CD14-positive monocyte (primary cell): Measurements from ENCODE around the gene NPLOC4. TPM values are rescaled to one million over a fixed set of nuclear protein-coding genes. Genes with fewer than 3 reads are reported as not detected.
A peak's percentile ranks its signal among the peaks of the same experiment; 100 is the strongest.

ENCODE experiments used
- DNase-seq, 3 donors: peaks; one replicate each; pipeline ENCODE4 v3.0.0-alpha.2; 2011 to 2022
- H2AFZ ChIP-seq: 2 replicates; pipeline ENCODE4 v1.6.0; 2012; ENCODE audit warnings: mild to moderate bottlenecking, low read depth, low read length, inconsistent platforms; ENCODE audit not compliant: insufficient read depth, poor library complexity, severe bottlenecking
- H3K27ac ChIP-seq, 2 donors: 1 replicate in 1 of 2; 2 replicates in 1 of 2; pipeline ENCODE4 v1.5.1; 2012 to 2013; ENCODE audit warnings: low read length in 2 of 2, control low read depth in 1 of 2, inconsistent platforms in 1 of 2, low read depth in 1 of 2, mild to moderate bottlenecking in 1 of 2
- H3K27me3 ChIP-seq, 2 donors: one replicate each; pipeline versions ENCODE4 v1.6.0 to v1.6.1; 2011 to 2013; ENCODE audit warnings: low read length in 2 of 2; ENCODE audit not compliant: control insufficient read depth in 2 of 2, insufficient read depth in 2 of 2
- H3K36me3 ChIP-seq, 2 donors: replicated peaks in 1 of 2; 1 replicate in 1 of 2; 2 replicates in 1 of 2; pipeline versions ENCODE4 v1.5.1 to v1.6.1; 2012 to 2013; ENCODE audit warnings: low read length in 2 of 2, control low read depth in 1 of 2, inconsistent platforms in 1 of 2, mild to moderate bottlenecking in 1 of 2; ENCODE audit not compliant: insufficient read depth in 2 of 2, control insufficient read depth in 1 of 2
- H3K4me1 ChIP-seq, 2 donors: 1 replicate in 1 of 2; 2 replicates in 1 of 2; pipeline versions ENCODE4 v1.5.1 to v1.6.1; 2012 to 2013; ENCODE audit warnings: low read length in 2 of 2, control low read depth in 1 of 2, inconsistent platforms in 1 of 2, mild to moderate bottlenecking in 1 of 2, moderate library complexity in 1 of 2; ENCODE audit not compliant: insufficient read depth in 2 of 2, control insufficient read depth in 1 of 2
- H3K4me2 ChIP-seq: replicated peaks from 2 replicates; pipeline ENCODE3; 2012; ENCODE audit warnings: low read length, moderate library complexity, mild to moderate bottlenecking; ENCODE audit not compliant: poor library complexity, severe bottlenecking; ENCODE audit errors: extremely low read depth
- H3K4me3 ChIP-seq, 3 experiments: fragments of 200-600 bp in 1 of 3; sonication (generic) in 1 of 3; replicated peaks in 1 of 3; 1 replicate in 2 of 3; 2 replicates in 1 of 3; pipeline ENCODE4 v1.5.1; 2011 to 2013; ENCODE audit warnings: low read length in 3 of 3, mild to moderate bottlenecking in 3 of 3, control low read depth in 2 of 3, low read depth in 2 of 3, inconsistent platforms in 1 of 3, moderate library complexity in 1 of 3
- H3K79me2 ChIP-seq: 2 replicates; pipeline ENCODE4 v1.6.0; 2012; ENCODE audit warnings: mild to moderate bottlenecking, control low read depth, inconsistent platforms, low read length, moderate library complexity; ENCODE audit not compliant: insufficient read depth
- H3K9ac ChIP-seq: 2 replicates; pipeline ENCODE4 v1.6.0; 2017; ENCODE audit warnings: low read length, mild to moderate bottlenecking; ENCODE audit not compliant: insufficient read depth, poor library complexity, severe bottlenecking
- H3K9me3 ChIP-seq, 2 donors: replicated peaks in 1 of 2; 1 replicate in 1 of 2; 2 replicates in 1 of 2; pipeline versions ENCODE4 v1.5.1 to v1.6.1; 2012 to 2013; ENCODE audit warnings: low read length in 2 of 2, control low read depth in 1 of 2; ENCODE audit not compliant: control insufficient read depth in 1 of 2, insufficient read depth in 1 of 2
- H4K20me1 ChIP-seq: 2 replicates; pipeline ENCODE4 v1.6.0; 2012; ENCODE audit warnings: mild to moderate bottlenecking, low read length, control low read depth, moderate library complexity; ENCODE audit not compliant: insufficient read depth
- H3K27ac Mint-ChIP-seq, 7 donors: one replicate each; pipeline ENCODE4 v1.8.0; 2020; ENCODE audit warnings: mild to moderate bottlenecking in 7 of 7, mixed read lengths in 7 of 7, moderate library complexity in 6 of 7, inconsistent platforms in 2 of 7
- H3K27me3 Mint-ChIP-seq, 3 donors: one replicate each; pipeline ENCODE4 v1.8.0; 2021 to 2022; ENCODE audit warnings: low read depth in 3 of 3, mild to moderate bottlenecking in 3 of 3, mixed read lengths in 3 of 3, moderate library complexity in 3 of 3, inconsistent platforms in 1 of 3
- H3K36me3 Mint-ChIP-seq, 2 donors: one replicate each; pipeline ENCODE4 v1.8.0; 2020; ENCODE audit warnings: mixed read lengths in 2 of 2, inconsistent platforms in 1 of 2, mild to moderate bottlenecking in 1 of 2
- H3K4me1 Mint-ChIP-seq: one replicate; pipeline ENCODE4 v1.8.0; 2020; ENCODE audit warnings: mild to moderate bottlenecking, mixed read lengths
- H3K4me3 Mint-ChIP-seq, 2 donors: one replicate each; pipeline ENCODE4 v1.8.0; 2020; ENCODE audit warnings: mild to moderate bottlenecking in 2 of 2, mixed read lengths in 2 of 2, moderate library complexity in 1 of 2
- H3K9me3 Mint-ChIP-seq, 7 donors: one replicate each; pipeline ENCODE4 v1.8.0; 2020 to 2022; ENCODE audit warnings: mixed read lengths in 7 of 7, mild to moderate bottlenecking in 6 of 7, moderate library complexity in 6 of 7, inconsistent platforms in 2 of 7
- CTCF ChIP-seq: fragments of 200-600 bp; IDR thresholded peaks from one replicate; pipeline ENCODE4 v1.8.0; 2022; ENCODE audit warnings: antibody characterized with exemption, mild to moderate bottlenecking
- WGBS: methylation state at CpG from one replicate; pipeline ENCODE4 v1.1.5; 2013; ENCODE audit warnings: missing lambda C conversion rate; ENCODE audit not compliant: insufficient coverage; 5-methylcytosine and 5-hydroxymethylcytosine counted together
- intact Hi-C, 2 donors: fragments of 100-400 bp; cut with micrococcal nuclease; formaldehyde crosslinking; loops; one replicate each; pipeline versions ENCODE4 v1.15.0 to v1.15.1; 2023
- polyA plus RNA-seq, 3 donors: library from polyadenylated mRNA; depleted of rRNA in 1 of 3; unstranded in 2 of 3; stranded (reverse) in 1 of 3; fragments of 300-500 nt in 2 of 3; fragments of >200 nt in 1 of 3; fragmentation: Illumina TruSeq in 2 of 3; gene quantifications; 1 replicate in 2 of 3; 2 replicates in 1 of 3; pipeline ENCODE4 v1.2.3, GENCODE V29; 2012 to 2021
- small RNA-seq: library from RNA; depleted of rRNA; stranded (forward); fragments of <200 nt; gene quantifications from one replicate; pipeline ENCODE3, GENCODE V24; 2012; ENCODE audit warnings: low read depth; ENCODE audit not compliant: insufficient read length

The NPLOC4 gene
- polyA plus RNA-seq, 3 donors: 92.1 to 112 (median 106) TPM

GRCh38 chr17:81508639-81509206 is 128.2 kb downstream of the NPLOC4 start:
- H3K27ac Mint-ChIP-seq: peak overlapping the region; percentile 25 to 95 (median 71)
- peaks cover 47% of the 10 kb centered on the region for H3K4me1 Mint-ChIP-seq
- Histone ChIP-seq H3K36me3 (peaks cover 28 to 31% of the 10 kb centered on the region in 2 donors), H3K4me1 (peaks cover 33 to 47% of the 10 kb centered on the region in 2 donors), H3K27me3 (no peaks in the 10 kb centered on the region), H2AFZ (no peak overlapping the region), H3K27ac (peak overlapping the region; percentile 8 to 70), H3K79me2 (peaks cover 52% of the 10 kb centered on the region), H4K20me1 (peaks cover 52% of the 10 kb centered on the region), H3K4me3 (peak overlapping the region in 1 of 3 experiments; percentile 94), H3K9ac (peak overlapping the region; percentile 5), H3K9me3 (no peaks in the 10 kb centered on the region), H3K4me2 (peak overlapping the region; percentile 91)
- TF ChIP-seq CTCF: no peak
- 72% methylated on average over 8 of the region's 10 CpGs for WGBS
- H3K36me3 Mint-ChIP-seq: peaks cover 31 to 38% of the 10 kb centered on the region in 2 donors
- H3K27me3 Mint-ChIP-seq: peaks cover 0 to 11% (median 7%) of the 10 kb centered on the region in 3 donors
- no peak for DNase-seq
- H3K4me3 Mint-ChIP-seq: peak overlapping the region in 1 of 2 donors; percentile 96
- peaks cover 0 to 4% (median 2%) of the 10 kb centered on the region in 7 donors for H3K9me3 Mint-ChIP-seq
- intact Hi-C loops: no loop called here

Small RNA genes lying within 50 kb of the gene (small RNA-seq; reads per million reads assigned to genes)
- not detected for gene RF00019

Other genes starting within 250 kb of the NPLOC4 start
- gene BAHCC1, start 241.7 kb downstream of the NPLOC4 start, polyA plus RNA-seq: 1 to 10 TPM in 1 of 3 donors, under 1 TPM in 2; 0.11 to 8.8 (median 0.27) TPM
- gene ACTG1, start 124.3 kb downstream of the NPLOC4 start, polyA plus RNA-seq: 1,000 to 10,000 TPM; 1,133 to 3,195 (median 1,620) TPM
- gene FSCN2, start 108.7 kb downstream of the NPLOC4 start, polyA plus RNA-seq: under 1 TPM in 1 of 3 donors, not detected in 2; 0.07 TPM
- gene FAAP100, start 84.8 kb downstream of the NPLOC4 start, polyA plus RNA-seq: 10 to 100 TPM; 10.3 to 37.6 (median 13.9) TPM
- gene TSPAN10, start 84 bp upstream of the NPLOC4 start, polyA plus RNA-seq: not detected
- 10 to 100 TPM in 2 of 3 donors, 1 to 10 TPM in 1; 8.9 to 12.0 (median 11.5) TPM for gene PDE6G, start 19.4 kb upstream of the NPLOC4 start, polyA plus RNA-seq
- gene OXLD1, start 29.5 kb upstream of the NPLOC4 start, polyA plus RNA-seq: 10 to 100 TPM; 46.0 to 61.1 (median 51.8) TPM
- gene CCDC137, start 29.6 kb upstream of the NPLOC4 start, polyA plus RNA-seq: 1 to 10 TPM; 2.4 to 8.8 (median 3.6) TPM
- gene ARL16, start 46.7 kb upstream of the NPLOC4 start, polyA plus RNA-seq: 10 to 100 TPM; 17.6 to 43.0 (median 28.7) TPM
- 100 to 1,000 TPM in 1 of 3 donors, 10 to 100 TPM in 2; 19.3 to 200 (median 28.0) TPM for gene HGS, start 46.9 kb upstream of the NPLOC4 start, polyA plus RNA-seq
- 10 to 100 TPM; 21.2 to 57.0 (median 38.3) TPM for gene MRPL12, start 66.3 kb upstream of the NPLOC4 start, polyA plus RNA-seq
- 1 to 10 TPM; 1.8 to 2.3 (median 1.9) TPM for gene SLC25A10, start 75.2 kb upstream of the NPLOC4 start, polyA plus RNA-seq
- gene GCGR, start 167.0 kb upstream of the NPLOC4 start, polyA plus RNA-seq: not detected
- 10 to 100 TPM; 48.4 to 63.0 (median 48.5) TPM for gene MCRIP1, start 196.2 kb upstream of the NPLOC4 start, polyA plus RNA-seq
- gene PPP1R27, start 197.9 kb upstream of the NPLOC4 start, polyA plus RNA-seq: 1 to 10 TPM in 1 of 3 donors, under 1 TPM in 2; 0.22 to 1.5 (median 0.33) TPM
- gene P4HB, start 223.4 kb upstream of the NPLOC4 start, polyA plus RNA-seq: 100 to 1,000 TPM; 108 to 297 (median 291) TPM
- gene ARHGDIA, start 234.2 kb upstream of the NPLOC4 start, polyA plus RNA-seq: 100 to 1,000 TPM in 1 of 3 donors, 10 to 100 TPM in 2; 86.3 to 477 (median 97.2) TPM